Esophagus squamous epithelium (tissue), 4 donors: Measurements from ENCODE around the gene SPECC1.

Source experiments
- CTCF ChIP-seq, 6 experiments: fragments of 450-650 bp in 4 of 6; fragments of 200-600 bp in 2 of 6; sonication (generic) in 2 of 6; IDR thresholded peaks; one replicate each; pipeline ENCODE4 v1.5.1; 2016 to 2019; ENCODE audit warnings: antibody characterized with exemption in 6 of 6, mild to moderate bottlenecking in 4 of 6, moderate library complexity in 4 of 6
- POLR2A ChIP-seq, 4 donors: fragments of 450-650 bp; IDR thresholded peaks; one replicate each; pipeline ENCODE4 v1.6.1; 2017; ENCODE audit warnings: antibody characterized with exemption in 4 of 4, mild to moderate bottlenecking in 4 of 4, moderate library complexity in 3 of 4

GRCh38 chr17:20153231-20153630 is 144.1 kb downstream of the SPECC1 start:
- TF ChIP-seq CTCF (IDR thresholded peaks at IDR 0.05) (no peak), POLR2A (IDR thresholded peaks at IDR 0.05) (no peak)
